Measurements from ENCODE around the gene SEMA6A. TPM values are rescaled to one million over a fixed set of nuclear protein-coding genes. Genes with fewer than 3 reads are reported as not detected.

SEMA6A gene
- total RNA-seq, 6 experiments from 2014 or later = 4.5 to 12.0 (median 8.4) TPM

GRCh38 chr5:116478491-116478890, 96.1 kb downstream of the SEMA6A start:
- WGBS (ENCODE audit: insufficient coverage, low coverage, low lambda C conversion rate, missing lambda C conversion rate) = 77% methylated on average over 2 of the region's 2 CpGs
- intact Hi-C loops (cut with DNase I) = no loop called here
- no peak for ATAC-seq
- no peak for TF ChIP-seq CTCF (IDR thresholded peaks at IDR 0.05)
- no peak for TF ChIP-seq POLR2A (IDR thresholded peaks at IDR 0.05)
- no peak overlapping the region for H3K27ac ChIP-seq
- no peaks in the 10 kb centered on the region for H3K4me1 ChIP-seq
- H3K27me3 ChIP-seq = no peaks in the 10 kb centered on the region
- DNase-seq = no peak
- peaks cover 0 to 9% (median 2%) of the 10 kb centered on the region in 4 donors for H3K9me3 ChIP-seq
- H3K4me3 ChIP-seq = no peak overlapping the region
- H3K36me3 ChIP-seq = no peaks in the 10 kb centered on the region

GRCh38 chr5:116476897-116477537, 97.6 kb downstream of the SEMA6A start:
- H3K4me1 ChIP-seq = no peaks in the 10 kb centered on the region
- no peak for DNase-seq
- H3K36me3 ChIP-seq = no peaks in the 10 kb centered on the region
- 85% methylated on average over 4 of the region's 4 CpGs for WGBS (ENCODE audit: insufficient coverage, low coverage, low lambda C conversion rate, missing lambda C conversion rate)
- H3K27ac ChIP-seq = no peak overlapping the region
- H3K4me3 ChIP-seq = no peak overlapping the region
- TF ChIP-seq POLR2A (IDR thresholded peaks at IDR 0.05) = no peak
- no peak for TF ChIP-seq CTCF (IDR thresholded peaks at IDR 0.05)
- no peak for ATAC-seq
- H3K27me3 ChIP-seq = no peaks in the 10 kb centered on the region
- intact Hi-C loops (cut with DNase I) = no loop called here
- H3K9me3 ChIP-seq = peaks cover 0 to 9% (median 2%) of the 10 kb centered on the region in 4 donors

GRCh38 chr5:116475338-116475737, 99.3 kb downstream of the SEMA6A start:
- TF ChIP-seq POLR2A (IDR thresholded peaks at IDR 0.05) (no peak), CTCF (IDR thresholded peaks at IDR 0.05) (no peak)
- H3K36me3 ChIP-seq = no peaks in the 10 kb centered on the region

GRCh38 chr5:116473706-116474105, 100.9 kb downstream of the SEMA6A start:
- intact Hi-C loops (cut with DNase I) = no loop called here
- TF ChIP-seq CTCF (IDR thresholded peaks at IDR 0.05) = no peak
- TF ChIP-seq POLR2A (IDR thresholded peaks at IDR 0.05) = no peak
- Histone ChIP-seq H3K4me3 (no peak overlapping the region), H3K27ac (no peak overlapping the region), H3K4me1 (no peaks in the 10 kb centered on the region), H3K36me3 (no peaks in the 10 kb centered on the region), H3K27me3 (no peaks in the 10 kb centered on the region), H3K9me3 (peaks cover 0 to 9% (median 2%) of the 10 kb centered on the region in 4 donors)
- DNase-seq = no peak
- WGBS (ENCODE audit: insufficient coverage, low coverage, low lambda C conversion rate, missing lambda C conversion rate) = 71% methylated on average over 3 of the region's 5 CpGs
- ATAC-seq = peak in 1 of 4 donors; percentile 34

More at GRCh38 chr5:116475338-116475737, 99.3 kb downstream of the SEMA6A start:
- H3K4me1 ChIP-seq = no peaks in the 10 kb centered on the region
- H3K27me3 ChIP-seq = no peaks in the 10 kb centered on the region
- intact Hi-C loops (cut with DNase I) = no loop called here
- H3K4me3 ChIP-seq = no peak overlapping the region
- H3K27ac ChIP-seq = no peak overlapping the region
- ATAC-seq (no peak), DNase-seq (no peak)
- peaks cover 0 to 9% (median 2%) of the 10 kb centered on the region in 4 donors for H3K9me3 ChIP-seq
- WGBS (ENCODE audit: insufficient coverage, low coverage, low lambda C conversion rate, missing lambda C conversion rate) = 92% methylated on average over 5 of the region's 5 CpGs

Measured in right lobe of liver (tissue), 6 donors.